ENCODE results near the gene PEX5. TPM values are rescaled to one million over a fixed set of nuclear protein-coding genes. Genes with fewer than 3 reads are reported as not detected.
"Not testable (repeated sequence)": the region's sequence is repeated elsewhere in the genome, so short reads cannot be mapped to it uniquely, and the experiment has no call there.

PEX5 gene
- total RNA-seq, 1 donor from 2014 or later, result 26.8 TPM

DNA sequence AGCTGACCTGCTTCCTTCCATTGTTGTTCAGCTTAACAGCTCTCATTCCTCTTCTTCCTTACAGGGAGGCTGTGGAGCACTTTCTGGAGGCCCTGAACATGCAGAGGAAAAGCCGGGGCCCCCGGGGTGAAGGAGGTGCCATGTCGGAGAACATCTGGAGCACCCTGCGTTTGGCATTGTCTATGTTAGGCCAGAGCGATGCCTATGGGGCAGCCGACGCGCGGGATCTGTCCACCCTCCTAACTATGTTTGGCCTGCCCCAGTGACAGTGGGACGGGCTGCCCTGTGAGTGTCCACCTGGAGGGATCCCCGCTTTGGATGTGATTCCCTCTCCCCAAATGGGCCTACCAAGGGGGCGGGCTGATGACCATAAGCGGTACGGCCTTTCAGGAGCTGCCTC lies 20.5 kb downstream of the PEX5 start:
- ATAC-seq (ENCODE audit: low read depth) (no peak), DNase-seq (no peak)
- peaks cover 5% of the 10 kb centered on the region for H3K9me3 Mint-ChIP-seq
- POLR2A ChIA-PET, result no interaction called here
- H3K36me3 Mint-ChIP-seq (ENCODE audit: low read depth), result peaks cover 71% of the 10 kb centered on the region
- TF ChIP-seq, protein P1, sequence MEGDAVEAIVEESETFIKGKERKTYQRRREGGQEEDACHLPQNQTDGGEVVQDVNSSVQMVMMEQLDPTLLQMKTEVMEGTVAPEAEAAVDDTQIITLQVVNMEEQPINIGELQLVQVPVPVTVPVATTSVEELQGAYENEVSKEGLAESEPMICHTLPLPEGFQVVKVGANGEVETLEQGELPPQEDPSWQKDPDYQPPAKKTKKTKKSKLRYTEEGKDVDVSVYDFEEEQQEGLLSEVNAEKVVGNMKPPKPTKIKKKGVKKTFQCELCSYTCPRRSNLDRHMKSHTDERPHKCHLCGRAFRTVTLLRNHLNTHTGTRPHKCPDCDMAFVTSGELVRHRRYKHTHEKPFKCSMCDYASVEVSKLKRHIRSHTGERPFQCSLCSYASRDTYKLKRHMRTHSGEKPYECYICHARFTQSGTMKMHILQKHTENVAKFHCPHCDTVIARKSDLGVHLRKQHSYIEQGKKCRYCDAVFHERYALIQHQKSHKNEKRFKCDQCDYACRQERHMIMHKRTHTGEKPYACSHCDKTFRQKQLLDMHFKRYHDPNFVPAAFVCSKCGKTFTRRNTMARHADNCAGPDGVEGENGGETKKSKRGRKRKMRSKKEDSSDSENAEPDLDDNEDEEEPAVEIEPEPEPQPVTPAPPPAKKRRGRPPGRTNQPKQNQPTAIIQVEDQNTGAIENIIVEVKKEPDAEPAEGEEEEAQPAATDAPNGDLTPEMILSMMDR (IDR thresholded peaks at IDR 0.05), result no peak
- CTCF ChIA-PET, result interaction anchor here (2.7 kb wide), 1 partner anchor 10 kb away, joined by 9 read pairs; no protein-coding TSS in a partner anchor
- H3K4me3 Mint-ChIP-seq, result no peak overlapping the region
- intact Hi-C loops (cut with micrococcal nuclease), result no loop called here
- H3K27ac Mint-ChIP-seq, result no peak overlapping the region
- peaks cover 4% of the 10 kb centered on the region for H3K4me1 Mint-ChIP-seq
- no peaks in the 10 kb centered on the region for H3K27me3 Mint-ChIP-seq

DNA sequence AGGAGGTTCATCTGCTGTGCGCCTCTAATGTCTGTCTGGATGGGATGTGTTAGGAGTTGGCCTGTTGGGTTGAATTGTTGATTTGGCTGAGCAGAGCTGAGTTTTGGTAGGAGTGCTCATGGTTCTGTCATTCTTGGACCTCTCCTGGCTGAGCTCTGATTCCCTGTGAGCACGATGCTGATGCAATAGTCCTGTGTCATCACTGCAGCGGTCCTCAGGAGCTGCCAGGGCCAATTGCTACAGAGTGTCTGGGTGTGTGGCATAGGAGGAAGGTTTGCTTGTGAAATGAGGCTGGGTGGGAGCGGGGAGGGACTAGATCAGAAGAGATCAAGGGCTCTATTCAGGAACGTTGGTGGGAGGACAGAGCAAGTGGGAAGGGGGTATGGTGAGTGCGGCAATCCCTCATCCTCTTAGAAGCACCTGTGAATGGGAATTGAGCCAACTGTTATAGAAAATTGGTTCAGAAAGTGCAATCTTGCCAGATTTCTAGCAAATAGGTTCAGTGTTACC lies 21.2 kb downstream of the PEX5 start:
- peaks cover 65% of the 10 kb centered on the region for H3K36me3 Mint-ChIP-seq (ENCODE audit: low read depth)
- ChIA-PET POLR2A (no interaction called here), CTCF (interaction anchor here (0.6 to 2.7 kb wide), 2 partner anchors 9 to 163 kb away, joined by 3 to 9 read pairs; no protein-coding TSS in a partner anchor)
- H3K27me3 Mint-ChIP-seq, result no peaks in the 10 kb centered on the region
- no peak overlapping the region for H3K4me3 Mint-ChIP-seq
- peaks cover 5% of the 10 kb centered on the region for H3K9me3 Mint-ChIP-seq
- intact Hi-C loops (cut with micrococcal nuclease), result no loop called here
- H3K4me1 Mint-ChIP-seq, result peaks cover 3% of the 10 kb centered on the region
- ATAC-seq (ENCODE audit: low read depth) (no peak), DNase-seq (no peak)
- no peak overlapping the region for H3K27ac Mint-ChIP-seq
- TF ChIP-seq, protein P1 (IDR thresholded peaks at IDR 0.05), result no peak

DNA sequence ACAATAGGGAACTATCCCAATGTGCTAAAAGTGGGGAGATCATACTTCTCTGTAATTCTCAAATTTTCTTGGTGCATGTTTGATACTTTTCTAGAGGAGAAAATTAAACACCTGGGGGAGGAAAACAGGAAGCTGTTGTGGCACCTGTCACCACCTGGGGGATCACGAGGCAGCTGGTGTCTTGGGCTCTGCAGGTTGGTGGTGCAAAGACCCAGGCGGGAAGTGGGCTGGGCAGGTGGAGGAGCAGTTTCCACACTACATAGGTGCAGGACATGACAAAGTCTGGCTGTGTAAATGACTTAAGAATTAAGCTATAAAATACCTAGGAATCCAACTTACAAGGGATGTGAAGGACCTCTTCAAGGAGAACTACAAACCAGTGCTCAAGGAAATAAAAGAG lies 23.2 kb downstream of the PEX5 start:
- DNase-seq (no peak), ATAC-seq (ENCODE audit: low read depth) (no peak)
- Mint-ChIP-seq H3K4me3 (no peak overlapping the region), H3K27ac (no peak overlapping the region), H3K36me3 (ENCODE audit: low read depth) (peaks cover 46% of the 10 kb centered on the region), H3K27me3 (no peaks in the 10 kb centered on the region), H3K9me3 (peaks cover 5% of the 10 kb centered on the region), H3K4me1 (no peaks in the 10 kb centered on the region)
- TF ChIP-seq, protein P1 (IDR thresholded peaks at IDR 0.05), result no peak
- POLR2A ChIA-PET, result no interaction called here
- CTCF ChIA-PET, result no interaction called here
- intact Hi-C loops (cut with micrococcal nuclease), result no loop called here

DNA sequence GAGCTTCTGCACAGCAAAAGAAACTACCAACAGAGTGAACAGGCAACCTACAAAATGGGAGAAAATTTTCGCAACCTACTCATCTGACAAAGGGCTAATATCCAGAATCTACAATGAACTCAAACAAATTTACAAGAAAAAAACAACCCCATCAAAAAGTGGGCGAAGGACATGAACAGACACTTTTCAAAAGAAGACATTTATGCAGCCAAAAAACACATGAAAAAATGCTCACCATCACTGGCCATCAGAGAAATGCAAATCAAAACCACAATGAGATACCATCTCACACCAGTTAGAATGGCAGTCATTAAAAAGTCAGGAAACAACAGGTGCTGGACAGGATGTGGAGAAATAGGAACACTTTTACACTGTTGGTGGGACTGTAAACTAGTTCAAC lies 24.3 kb downstream of the PEX5 start:
- CTCF ChIA-PET, result not testable (repeated sequence)

DNA sequence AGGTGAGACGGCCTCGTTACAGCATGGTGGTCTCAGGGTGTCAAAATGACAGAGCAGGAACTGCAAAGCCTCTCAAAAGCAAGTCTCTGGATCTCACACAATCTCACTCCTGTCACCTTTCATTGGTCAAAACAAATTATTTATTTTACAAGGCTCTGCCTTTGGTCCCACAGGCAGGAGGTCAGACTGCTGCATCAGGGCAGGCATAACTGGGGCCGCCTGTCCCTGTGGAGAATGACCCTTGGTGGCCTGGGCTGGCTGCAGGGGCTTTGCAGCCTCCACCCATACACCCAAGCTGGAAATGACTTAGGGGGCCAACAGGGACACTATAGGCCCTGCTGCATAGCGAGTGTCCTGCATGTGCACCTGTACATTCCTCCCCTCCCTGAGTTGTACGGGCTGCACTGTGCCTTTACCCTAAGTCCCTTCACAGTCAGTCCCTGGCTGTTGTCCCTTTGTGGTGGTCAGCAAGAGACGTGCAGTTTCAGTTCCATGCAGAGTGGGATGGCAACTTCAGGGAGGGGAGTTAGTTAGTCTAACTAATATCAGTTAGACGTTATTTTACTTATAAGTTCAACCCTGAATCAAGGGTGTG lies 28.1 kb downstream of the PEX5 start:
- peaks cover 3% of the 10 kb centered on the region for H3K9me3 Mint-ChIP-seq
- TF ChIP-seq, protein P1 (IDR thresholded peaks at IDR 0.05), result no peak
- DNase-seq (no peak), ATAC-seq (ENCODE audit: low read depth) (no peak)
- no peaks in the 10 kb centered on the region for H3K4me1 Mint-ChIP-seq
- H3K4me3 Mint-ChIP-seq, result no peak overlapping the region
- POLR2A ChIA-PET, result no interaction called here
- CTCF ChIA-PET, result no interaction called here
- peaks cover 4% of the 10 kb centered on the region for H3K36me3 Mint-ChIP-seq (ENCODE audit: low read depth)
- intact Hi-C loops (cut with micrococcal nuclease), result no loop called here
- no peak overlapping the region for H3K27ac Mint-ChIP-seq
- H3K27me3 Mint-ChIP-seq, result no peaks in the 10 kb centered on the region

More for the DNA sequence above, 24.3 kb downstream of the PEX5 start:
- intact Hi-C loops (cut with micrococcal nuclease); H3K27ac Mint-ChIP-seq; H3K4me3 Mint-ChIP-seq; ATAC-seq (ENCODE audit: low read depth); H3K9me3 Mint-ChIP-seq; DNase-seq; H3K27me3 Mint-ChIP-seq; H3K4me1 Mint-ChIP-seq; POLR2A ChIA-PET: not testable (repeated sequence)
- H3K36me3 Mint-ChIP-seq (ENCODE audit: low read depth), result peaks cover 35% of the 10 kb centered on the region
